ENCODE measurements around the gene TJP3. TPM values are rescaled to one million over a fixed set of nuclear protein-coding genes. Genes with fewer than 3 reads are reported as not detected.

TJP3 gene
- total RNA-seq, 1 experiment from 2014 or later, result 1.6 TPM

- BruUV-seq (replicated peaks), result no TSS peak
- ChIA-PET POLR2A (no interaction called here), CTCF (interaction anchor here (0.6 kb wide), 1 partner anchor 594 kb away, joined by 4 read pairs; no protein-coding TSS in a partner anchor)
- DNase-seq (ENCODE audit: unreplicated experiment), result no peak
- no peaks in the 10 kb centered on the region for H3K9me3 Mint-ChIP-seq (ENCODE audit: unreplicated experiment)
- peaks cover 6% of the 10 kb centered on the region for H3K36me3 Mint-ChIP-seq (ENCODE audit: insufficient read depth, unreplicated experiment)
- H3K4me1 Mint-ChIP-seq (ENCODE audit: insufficient read depth, unreplicated experiment), result no peaks in the 10 kb centered on the region
- TF ChIP-seq CTCF (IDR thresholded peaks at IDR 0.05; ENCODE audit: unreplicated experiment), result no peak
- H3K27me3 Mint-ChIP-seq (ENCODE audit: insufficient read depth, unreplicated experiment), result no peaks in the 10 kb centered on the region
- no peak overlapping the region for H3K27ac Mint-ChIP-seq (ENCODE audit: low read depth, unreplicated experiment)
- intact Hi-C loops (cut with micrococcal nuclease), result no loop called here
- H3K4me3 Mint-ChIP-seq (ENCODE audit: unreplicated experiment), result no peak overlapping the region
Measured at GRCh38 chr19:3679581-3679980, 28.6 kb upstream of the TJP3 start.

GRCh38 chr19:3680939-3681338 lies 27.2 kb upstream of the TJP3 start:
- BruUV-seq (replicated peaks), result no TSS peak
- DNase-seq (ENCODE audit: unreplicated experiment), result no peak
- Mint-ChIP-seq H3K27ac (ENCODE audit: low read depth, unreplicated experiment) (no peak overlapping the region), H3K9me3 (ENCODE audit: unreplicated experiment) (no peaks in the 10 kb centered on the region), H3K27me3 (ENCODE audit: insufficient read depth, unreplicated experiment) (no peaks in the 10 kb centered on the region), H3K4me1 (ENCODE audit: insufficient read depth, unreplicated experiment) (no peaks in the 10 kb centered on the region), H3K4me3 (ENCODE audit: unreplicated experiment) (no peak overlapping the region), H3K36me3 (ENCODE audit: insufficient read depth, unreplicated experiment) (peaks cover 6% of the 10 kb centered on the region)
- intact Hi-C loops (cut with micrococcal nuclease), result no loop called here
- TF ChIP-seq CTCF (IDR thresholded peaks at IDR 0.05; ENCODE audit: unreplicated experiment), result no peak
- ChIA-PET POLR2A (no interaction called here), CTCF (no interaction called here)

GRCh38 chr19:3682286-3682685 lies 25.9 kb upstream of the TJP3 start:
- POLR2A ChIA-PET, result no interaction called here
- H3K27me3 Mint-ChIP-seq (ENCODE audit: insufficient read depth, unreplicated experiment), result no peaks in the 10 kb centered on the region

GRCh38 chr19:3682741-3683404 lies 25.3 kb upstream of the TJP3 start:
- H3K27me3 Mint-ChIP-seq (ENCODE audit: insufficient read depth, unreplicated experiment), result no peaks in the 10 kb centered on the region
- peak; percentile 67 for DNase-seq (ENCODE audit: unreplicated experiment)
- H3K27ac Mint-ChIP-seq (ENCODE audit: low read depth, unreplicated experiment), result no peak overlapping the region
- POLR2A ChIA-PET, result no interaction called here
- peaks cover 6% of the 10 kb centered on the region for H3K36me3 Mint-ChIP-seq (ENCODE audit: insufficient read depth, unreplicated experiment)
- peaks cover 6% of the 10 kb centered on the region for H3K4me1 Mint-ChIP-seq (ENCODE audit: insufficient read depth, unreplicated experiment)
- TF ChIP-seq CTCF (IDR thresholded peaks at IDR 0.05; ENCODE audit: unreplicated experiment), result no peak
- intact Hi-C loops (cut with micrococcal nuclease), result no loop called here
- CTCF ChIA-PET, result interaction anchor here (0.5 to 0.6 kb wide), 2 partner anchors 9 to 335 kb away, joined by 3 to 5 read pairs; no protein-coding TSS in a partner anchor
- H3K4me3 Mint-ChIP-seq (ENCODE audit: unreplicated experiment), result no peak overlapping the region
- no peaks in the 10 kb centered on the region for H3K9me3 Mint-ChIP-seq (ENCODE audit: unreplicated experiment)
- no TSS peak for BruUV-seq (replicated peaks)

More at GRCh38 chr19:3682286-3682685, 25.9 kb upstream of the TJP3 start:
- H3K9me3 Mint-ChIP-seq (ENCODE audit: unreplicated experiment), result no peaks in the 10 kb centered on the region
- no peak overlapping the region for H3K4me3 Mint-ChIP-seq (ENCODE audit: unreplicated experiment)
- H3K27ac Mint-ChIP-seq (ENCODE audit: low read depth, unreplicated experiment), result no peak overlapping the region
- no TSS peak for BruUV-seq (replicated peaks)
- peaks cover 4% of the 10 kb centered on the region for H3K4me1 Mint-ChIP-seq (ENCODE audit: insufficient read depth, unreplicated experiment)
- intact Hi-C loops (cut with micrococcal nuclease), result no loop called here
- TF ChIP-seq CTCF (IDR thresholded peaks at IDR 0.05; ENCODE audit: unreplicated experiment), result no peak
- DNase-seq (ENCODE audit: unreplicated experiment), result no peak
- CTCF ChIA-PET, result interaction anchor here (0.6 kb wide), 1 partner anchor 8 kb away, joined by 3 read pairs; no protein-coding TSS in a partner anchor
- peaks cover 6% of the 10 kb centered on the region for H3K36me3 Mint-ChIP-seq (ENCODE audit: insufficient read depth, unreplicated experiment)
